ENCODE data around the gene PLXDC1. TPM values are rescaled to one million over a fixed set of nuclear protein-coding genes. Genes with fewer than 3 reads are reported as not detected.

Gene PLXDC1
- total and polyA plus RNA-seq, 2 of the 13 experiments (the other 11 are each of a cell fraction or from before 2014, with no cell fraction given), result not detected

GRCh38 chr17:39116224-39116623, 35.2 kb downstream of the PLXDC1 start (continued):
- TF ChIP-seq NR2F1 (CRISPR knock-in tag; IDR thresholded peaks at IDR 0.05), result no peak
- no peak for TF ChIP-seq ZMYM2 (CRISPR knock-in tag; IDR thresholded peaks at IDR 0.05)
- no peak for TF ChIP-seq SP1 (IDR thresholded peaks at IDR 0.05)
- no peak for TF ChIP-seq SP1 (CRISPR knock-in tag; IDR thresholded peaks at IDR 0.05)
- no peak for TF ChIP-seq KDM3A (CRISPR knock-in tag; IDR thresholded peaks at IDR 0.05; ENCODE audit: low read depth)
- TF ChIP-seq RERE (CRISPR knock-in tag; IDR thresholded peaks at IDR 0.05; ENCODE audit: low read depth), result no peak
- no peak for TF ChIP-seq ZKSCAN1 (IDR thresholded peaks at IDR 0.05; ENCODE audit: low read length)
- no peak for TF ChIP-seq CREBL2 (CRISPR knock-in tag; IDR thresholded peaks at IDR 0.05; ENCODE audit: borderline replicate concordance)
- no peak for TF ChIP-seq ZNF598 (CRISPR knock-in tag; IDR thresholded peaks at IDR 0.05; ENCODE audit: borderline replicate concordance)
- no peak for TF ChIP-seq ZNF660 (CRISPR knock-in tag; IDR thresholded peaks at IDR 0.05; ENCODE audit: borderline replicate concordance, low read depth)
